Lung (tissue), 12 donors: Measurements from ENCODE around the gene RAPGEF2. TPM values are rescaled to one million over a fixed set of nuclear protein-coding genes. Genes with fewer than 3 reads are reported as not detected.

Experiments used
- ATAC-seq: fragments of 200-7000 bp; cut with Tn5 transposase; one replicate; pipeline ENCODE4 v1.9.1; 2020; ENCODE audit warnings: moderate number of reproducible peaks; ENCODE audit not compliant: insufficient read depth, low FRiP score
- DNase-seq, 3 donors: peaks; one replicate each; pipeline ENCODE4 v3.0.0-alpha.2; 2013 to 2017
- H3K27ac ChIP-seq, 2 donors: one replicate each; pipeline ENCODE4 v1.5.1; 2013; ENCODE audit warnings: mild to moderate bottlenecking in 2 of 2, moderate library complexity in 2 of 2, control low read depth in 1 of 2, inconsistent platforms in 1 of 2, low read depth in 1 of 2, low read length in 1 of 2
- H3K27me3 ChIP-seq, 3 donors: one replicate each; pipeline ENCODE4 v1.5.1; 2013; ENCODE audit warnings: low read length in 2 of 3; ENCODE audit not compliant: control insufficient read depth in 3 of 3, insufficient read depth in 3 of 3
- H3K36me3 ChIP-seq, 4 donors: one replicate each; pipeline ENCODE4 v1.5.1; 2013; ENCODE audit warnings: low read length in 4 of 4, mild to moderate bottlenecking in 1 of 4, moderate library complexity in 1 of 4; ENCODE audit not compliant: control insufficient read depth in 4 of 4, insufficient read depth in 4 of 4
- H3K4me1 ChIP-seq, 5 donors: one replicate each; pipeline ENCODE4 v1.5.1; 2013; ENCODE audit warnings: low read length in 5 of 5, mild to moderate bottlenecking in 2 of 5, moderate library complexity in 1 of 5; ENCODE audit not compliant: control insufficient read depth in 5 of 5, insufficient read depth in 5 of 5
- H3K4me3 ChIP-seq: one replicate; pipeline ENCODE4 v1.5.1; 2013; ENCODE audit warnings: mild to moderate bottlenecking, control low read depth, moderate library complexity
- H3K9ac ChIP-seq, 2 donors: one replicate each; pipeline ENCODE4 v1.5.1; 2013; ENCODE audit warnings: low read length in 2 of 2, control low read depth in 1 of 2; ENCODE audit not compliant: insufficient read depth in 1 of 2
- H3K9me3 ChIP-seq, 4 donors: one replicate each; pipeline ENCODE4 v1.5.1; 2013; ENCODE audit warnings: low read length in 3 of 4, mild to moderate bottlenecking in 1 of 4, moderate library complexity in 1 of 4; ENCODE audit not compliant: control insufficient read depth in 4 of 4, insufficient read depth in 3 of 4
- CTCF ChIP-seq: IDR thresholded peaks from 2 replicates; pipeline ENCODE4 v1.5.1; 2012; ENCODE audit warnings: mild to moderate bottlenecking; ENCODE audit errors: control extremely low read depth, extremely low read depth
- WGBS, 2 donors: extraction: QIAGEN DNeasy Blood & Tissue Kit; methylation state at CpG; one replicate each; pipeline ENCODE4 v1.1.7; 2013; 5-methylcytosine and 5-hydroxymethylcytosine counted together
- polyA plus RNA-seq, 2 donors: library from polyadenylated mRNA; stranded (reverse); fragments of 200-250 nt; gene quantifications; one replicate each; pipeline ENCODE4 v1.2.1, GENCODE V29; 2013
- total RNA-seq, 2 donors: library from RNA; depleted of rRNA in 1 of 2; stranded (reverse); fragments of >200 nt in 1 of 2; gene quantifications; one replicate each; pipeline ENCODE4 v1.2.1, GENCODE V29; 2014 to 2021
- donor health status: control.
- donor health status: control.
- donor health status: Bipolar disorder and iron deficiency.
- donor health status: healthy.
- donor health status: DM: yes; HTN: yes; CAD: no.

RAPGEF2 gene
- total and polyA plus RNA-seq, 4 donors = 8.6 to 88.7 (median 32.2) TPM

GRCh38 chr4:159344877-159345276 lies 242.0 kb downstream of the RAPGEF2 start:
- DNase-seq (no peak), ATAC-seq (no peak)
- peaks cover 12 to 33% (median 17%) of the 10 kb centered on the region in 4 donors for H3K36me3 ChIP-seq
- no peaks in the 10 kb centered on the region for H3K27me3 ChIP-seq
- no peaks in the 10 kb centered on the region for H3K9me3 ChIP-seq
- TF ChIP-seq CTCF = no peak
- 95 to 98% methylated on average over 4 of the region's 4 CpGs for WGBS, 2 donors
- no peak overlapping the region for H3K4me3 ChIP-seq
- peaks cover 0 to 14% (median 0%) of the 10 kb centered on the region in 5 donors for H3K4me1 ChIP-seq
- H3K27ac ChIP-seq = peak overlapping the region in 1 of 2 donors; percentile 35
- H3K9ac ChIP-seq = no peak overlapping the region

- no peaks in the 10 kb centered on the region for H3K27me3 ChIP-seq
- H3K4me1 ChIP-seq = peaks cover 0 to 14% (median 0%) of the 10 kb centered on the region in 5 donors
- 97 to 98% methylated on average over 5 of the region's 5 CpGs for WGBS, 2 donors
- DNase-seq = no peak
- peaks cover 12 to 30% (median 20%) of the 10 kb centered on the region in 4 donors for H3K36me3 ChIP-seq
- no peak overlapping the region for H3K4me3 ChIP-seq
- no peak overlapping the region for H3K27ac ChIP-seq
- H3K9me3 ChIP-seq = no peaks in the 10 kb centered on the region
- H3K9ac ChIP-seq = no peak overlapping the region
- no peak for TF ChIP-seq CTCF
- ATAC-seq = no peak
These were observed 243.8 kb downstream of the RAPGEF2 start for GRCh38 chr4:159346681-159347080.

- 90 to 93% methylated on average over 9 of the region's 9 CpGs for WGBS, 2 donors
- Histone ChIP-seq H3K27me3 (no peaks in the 10 kb centered on the region), H3K9me3 (no peaks in the 10 kb centered on the region), H3K4me3 (no peak overlapping the region), H3K36me3 (peaks cover 14 to 23% (median 23%) of the 10 kb centered on the region in 4 donors), H3K9ac (no peak overlapping the region), H3K4me1 (peaks cover 0 to 14% (median 0%) of the 10 kb centered on the region in 5 donors), H3K27ac (no peak overlapping the region)
- ATAC-seq (no peak), DNase-seq (no peak)
- TF ChIP-seq CTCF = no peak
These were observed 244.9 kb downstream of the RAPGEF2 start for GRCh38 chr4:159347813-159348212.

- no peaks in the 10 kb centered on the region for H3K9me3 ChIP-seq
- ATAC-seq (no peak), DNase-seq (no peak)
- peaks cover 21 to 27% (median 24%) of the 10 kb centered on the region in 4 donors for H3K36me3 ChIP-seq
- H3K4me3 ChIP-seq = no peak overlapping the region
- TF ChIP-seq CTCF = no peak
- no peak overlapping the region for H3K9ac ChIP-seq
- WGBS, 2 donors = 60 to 77% methylated on average over 3 of the region's 3 CpGs
- no peaks in the 10 kb centered on the region for H3K27me3 ChIP-seq
- no peak overlapping the region for H3K27ac ChIP-seq
- peaks cover 0 to 14% (median 0%) of the 10 kb centered on the region in 5 donors for H3K4me1 ChIP-seq
These were observed 246.5 kb downstream of the RAPGEF2 start for GRCh38 chr4:159349332-159349731.
